ENCODE data around the gene TRIO.

GRCh38 chr5:14210729-14211128 lies 67.6 kb downstream of the TRIO start:
- TF ChIP-seq CTCF (IDR thresholded peaks at IDR 0.05; ENCODE audit: poor library complexity) (no peak), EZH2 (IDR thresholded peaks at IDR 0.05; ENCODE audit: borderline replicate concordance) (no peak)
